ENCODE results near the gene TIMM22.
A peak's percentile ranks its signal among the peaks of the same experiment; 100 is the strongest.
"Not testable (repeated sequence)": the region's sequence is repeated elsewhere in the genome, so short reads cannot be mapped to it uniquely, and the experiment has no call there.

TIMM22 gene

DNA sequence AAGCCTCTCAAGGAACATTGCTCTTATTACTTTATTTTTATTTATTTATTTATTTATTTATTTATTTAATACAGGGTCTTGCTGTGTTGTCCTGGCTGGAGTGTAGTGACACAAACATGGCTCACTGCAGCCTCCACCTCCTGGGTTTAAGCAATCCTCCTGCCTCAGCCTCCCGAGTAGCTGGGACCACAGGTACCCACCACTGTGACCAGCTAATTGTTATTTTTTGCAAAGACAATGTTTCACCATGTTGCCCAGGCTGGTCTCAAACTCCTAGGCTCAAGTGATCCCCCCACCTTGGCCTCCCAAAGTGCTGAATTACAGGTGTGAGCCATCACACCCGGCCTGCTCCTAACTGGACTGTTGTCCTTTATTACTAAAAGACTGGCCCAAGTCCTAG is 22.2 kb upstream of the TIMM22 start:
- not testable (repeated sequence) for DNase-seq

DNA sequence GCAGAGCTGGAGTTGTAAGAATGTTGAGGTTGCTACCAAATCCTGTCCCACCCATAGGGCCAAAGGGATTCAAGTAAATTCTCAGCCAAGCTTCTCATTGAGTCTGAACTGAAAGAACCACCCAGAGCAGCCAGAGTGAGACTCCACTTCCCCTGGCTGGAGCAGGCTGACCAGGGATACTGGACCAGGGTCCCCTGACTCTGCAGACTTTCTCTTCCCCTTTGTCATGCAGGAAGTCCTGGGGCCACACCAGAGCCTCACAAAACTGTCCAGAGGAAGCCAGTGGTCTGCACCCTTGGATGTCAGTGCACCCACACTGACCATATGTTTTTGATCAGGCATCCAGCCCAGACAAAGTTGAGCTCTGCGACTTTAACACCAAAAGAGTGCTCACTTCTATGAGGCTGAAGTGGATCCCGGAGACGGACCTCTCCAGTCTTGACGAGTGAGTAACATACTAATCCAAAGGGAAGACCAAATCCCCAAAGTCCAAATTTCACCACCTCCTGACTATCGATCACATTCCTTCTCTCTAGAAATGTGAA is 21.5 kb upstream of the TIMM22 start:
- DNase-seq: no peak

- DNase-seq: no peak
Measured at GRCh38 chr17:976312-976711, 20.6 kb upstream of the TIMM22 start.

DNA sequence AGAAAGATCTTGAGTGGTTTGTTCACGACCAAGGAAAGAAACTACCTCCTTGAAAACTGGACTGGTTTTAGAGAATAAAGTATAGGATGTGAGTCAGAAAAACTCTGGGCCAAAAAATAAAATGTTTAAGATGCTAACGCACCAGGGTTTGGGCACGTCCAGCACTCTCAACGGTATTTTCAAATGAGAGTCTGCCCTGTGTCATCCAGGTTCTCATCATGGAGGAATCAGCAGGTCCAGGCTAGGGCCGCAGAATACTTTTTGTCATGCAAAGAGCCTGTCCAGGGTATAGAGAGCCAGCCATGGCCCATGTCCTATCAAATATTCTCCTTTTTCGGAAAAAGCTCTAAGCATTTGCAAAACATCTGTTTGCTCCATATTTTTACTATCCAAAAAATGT is 19.8 kb upstream of the TIMM22 start:
- DNase-seq: no peak

DNA sequence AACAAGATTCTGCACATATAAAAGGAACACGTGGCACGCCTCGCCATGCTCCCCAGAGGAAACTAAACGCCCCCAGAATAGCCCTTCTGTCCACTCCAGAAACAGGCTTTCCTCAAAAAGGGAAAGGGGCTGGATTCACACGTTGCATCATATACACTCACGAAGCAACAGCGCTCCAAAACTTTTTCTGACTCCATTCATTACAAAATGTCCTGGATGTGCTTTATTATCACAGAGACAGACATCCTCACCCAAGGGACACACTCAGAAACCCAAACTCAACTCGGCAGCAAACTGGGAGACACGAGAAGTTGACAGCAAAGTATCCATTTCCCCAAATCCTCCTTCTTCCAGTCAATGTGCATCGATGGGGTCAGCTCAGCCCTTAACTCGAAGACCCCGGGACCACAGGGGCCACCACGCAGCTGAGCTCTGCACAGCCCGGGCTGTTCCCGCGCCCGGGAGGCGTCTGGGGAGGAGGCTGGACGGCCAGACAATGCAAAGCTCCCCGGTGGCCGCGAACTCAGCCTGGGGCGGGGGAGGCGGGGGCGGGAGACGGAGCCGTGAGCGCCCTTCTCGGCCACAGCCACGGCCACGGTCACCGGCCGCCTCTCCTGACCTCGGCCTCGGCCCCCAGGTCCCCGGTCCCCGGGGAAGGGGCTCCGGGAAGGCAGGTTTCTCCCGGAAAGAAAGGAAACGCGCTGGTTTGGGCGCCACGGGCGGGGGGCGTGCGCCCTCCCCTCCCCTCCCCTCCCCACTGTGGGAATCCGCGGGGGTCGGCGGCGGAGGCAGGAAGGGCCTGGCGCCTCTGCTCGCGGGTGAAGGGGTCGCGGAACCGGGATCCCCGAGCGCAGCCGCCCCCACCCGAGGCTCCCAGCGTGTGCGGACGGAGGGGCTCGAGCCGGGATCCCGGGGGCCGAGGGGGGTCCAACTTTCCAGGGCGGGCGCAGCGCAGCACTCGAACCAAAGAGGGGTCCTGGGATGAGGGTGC is 18.5 kb upstream of the TIMM22 start:
- no peak for DNase-seq

GRCh38 chr17:979212-979538 is 17.8 kb upstream of the TIMM22 start:
- no peak for DNase-seq

DNA sequence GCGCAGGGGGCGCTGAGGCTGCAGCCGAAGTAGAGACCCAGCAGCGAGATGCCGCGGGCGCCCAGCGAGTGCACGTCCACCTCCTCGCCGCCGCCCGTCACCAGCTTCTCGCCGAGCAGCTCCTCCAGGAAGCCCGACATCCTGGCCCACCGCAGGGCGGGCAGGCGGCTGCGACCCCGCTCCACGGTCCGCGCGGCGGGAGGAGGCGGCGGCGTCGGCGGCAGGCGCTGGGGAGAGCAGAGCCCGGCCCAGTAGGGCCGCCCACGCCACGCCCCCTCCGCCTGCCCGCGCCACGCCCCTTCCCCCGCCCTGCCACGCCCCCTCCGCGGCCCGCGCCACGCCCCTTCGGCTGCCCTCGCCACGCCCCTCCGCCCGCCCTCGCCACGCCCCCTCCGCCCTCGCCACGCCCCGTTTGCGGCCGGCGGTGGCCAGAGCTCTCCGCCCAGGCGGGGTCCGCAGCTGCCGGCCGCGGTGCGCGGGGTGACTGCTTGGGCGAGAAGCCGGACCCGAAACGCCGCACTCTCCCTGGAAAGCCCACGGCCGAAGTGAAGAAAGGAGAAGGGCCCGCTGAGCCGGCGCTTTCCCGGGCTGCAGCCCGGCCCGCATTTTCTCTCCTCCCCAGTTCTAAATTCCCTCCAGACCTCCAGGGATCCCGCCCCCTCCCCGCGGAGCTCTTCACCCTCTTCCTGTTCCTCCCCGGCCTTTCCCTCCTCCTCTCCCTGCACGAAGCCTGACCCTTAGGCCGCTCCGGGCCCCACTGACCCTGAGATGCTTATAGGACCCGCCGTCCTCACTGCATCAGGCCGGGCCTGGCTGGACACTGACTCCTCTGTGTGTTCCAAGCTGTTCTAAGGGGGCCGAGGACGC is 17.2 kb upstream of the TIMM22 start, which contains the start of gene NXN:
TSS of gene NXN (minus strand) at position 238 of the 867 bp plus-strand sequence.
- DNase-seq: no peak

DNA sequence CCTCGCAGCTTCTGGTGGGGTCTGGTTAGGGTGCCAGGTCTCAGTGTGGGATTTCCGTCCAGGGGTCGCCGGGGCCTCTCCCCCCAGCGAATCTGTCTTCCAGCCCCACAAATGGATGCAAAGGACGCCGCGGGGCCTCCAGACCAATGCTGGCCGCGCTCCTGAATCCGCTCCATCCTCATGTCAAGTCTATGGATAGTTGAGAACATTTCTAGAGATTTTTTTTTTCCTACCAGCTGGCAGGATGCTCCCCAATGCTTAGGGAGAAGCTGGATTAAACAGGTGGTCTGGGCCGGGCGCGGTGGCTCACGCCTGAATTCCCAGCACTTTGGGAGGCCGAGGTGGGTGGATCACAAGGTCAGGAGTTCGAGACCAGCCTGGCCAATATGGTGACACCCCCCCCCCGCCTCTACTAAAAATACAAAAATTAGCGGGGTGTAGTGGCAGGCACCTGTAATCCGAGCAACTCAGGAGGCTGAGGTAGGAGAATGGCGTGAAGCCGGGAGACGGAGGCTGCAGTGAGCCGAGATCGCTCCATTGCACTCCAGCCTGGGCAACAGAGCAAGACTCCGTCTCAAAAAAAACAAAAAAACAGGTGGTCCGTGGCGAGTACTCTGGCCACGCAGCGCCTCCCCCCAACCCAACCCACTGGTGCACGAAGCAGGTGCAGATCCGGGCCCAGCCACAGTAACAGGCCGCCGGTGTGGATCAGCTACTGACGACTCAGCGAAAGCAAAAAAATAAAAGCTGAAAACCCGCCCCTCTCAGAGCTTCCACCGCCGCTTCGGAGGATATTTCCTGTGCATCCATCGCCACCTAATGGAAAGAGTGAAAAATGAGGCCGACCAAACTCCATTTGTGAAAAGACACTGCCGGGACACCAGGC is 16.3 kb upstream of the TIMM22 start:
- DNase-seq: peak; percentile 19

- DNase-seq: no peak
Measured at GRCh38 chr17:981292-981658, 15.7 kb upstream of the TIMM22 start.

GRCh38 chr17:983921-984320 is 13.0 kb upstream of the TIMM22 start:
- DNase-seq: no peak

DNA sequence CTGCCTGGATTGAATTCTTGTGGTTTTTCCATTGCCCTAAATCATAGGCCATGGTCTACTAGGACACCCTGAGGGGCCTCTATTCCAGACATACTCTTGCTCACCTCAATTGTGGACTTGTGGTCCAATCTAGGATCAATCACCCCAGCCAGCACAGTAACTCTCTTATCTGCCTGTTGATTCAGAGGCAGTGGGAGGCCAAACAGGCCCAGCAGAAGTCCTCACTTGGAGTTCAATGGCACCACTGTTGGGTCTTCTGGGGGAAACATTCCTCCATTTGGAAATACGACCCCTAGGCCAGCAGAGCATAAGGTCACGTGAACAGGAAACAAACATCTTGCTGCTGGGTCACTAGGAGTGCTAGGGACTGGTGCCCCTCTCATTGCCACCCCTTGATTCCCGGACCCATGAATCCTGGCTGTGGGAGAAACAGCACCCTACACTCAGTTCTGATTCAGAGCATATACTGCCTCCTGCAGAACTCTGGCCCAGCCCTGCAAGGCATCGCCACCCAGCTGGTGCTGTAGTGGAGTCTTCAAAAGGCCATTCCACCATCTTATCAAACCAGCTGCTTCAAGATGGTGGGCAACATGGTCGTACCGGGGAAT is 10.5 kb upstream of the TIMM22 start:
- DNase-seq: no peak

DNA sequence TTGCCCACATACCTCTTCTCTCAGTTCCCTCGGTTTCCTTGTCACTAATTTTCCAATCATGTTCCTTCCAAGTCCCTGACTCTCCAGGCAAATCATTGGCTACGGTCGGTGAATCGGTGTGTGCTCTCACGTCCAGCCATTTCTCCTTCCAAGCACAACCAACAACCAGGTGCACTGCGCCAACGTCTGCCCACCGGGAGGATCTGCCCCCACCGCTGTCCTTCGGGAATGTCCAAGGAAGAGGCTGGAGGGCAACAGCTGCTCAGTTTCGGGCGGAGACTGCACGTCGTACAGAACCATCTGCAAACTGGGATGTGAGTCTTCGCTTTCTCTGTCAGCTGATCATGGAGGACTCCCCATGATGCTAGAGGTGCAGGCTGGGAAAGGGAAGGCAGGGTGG is 9.0 kb upstream of the TIMM22 start:
- DNase-seq: no peak

DNA sequence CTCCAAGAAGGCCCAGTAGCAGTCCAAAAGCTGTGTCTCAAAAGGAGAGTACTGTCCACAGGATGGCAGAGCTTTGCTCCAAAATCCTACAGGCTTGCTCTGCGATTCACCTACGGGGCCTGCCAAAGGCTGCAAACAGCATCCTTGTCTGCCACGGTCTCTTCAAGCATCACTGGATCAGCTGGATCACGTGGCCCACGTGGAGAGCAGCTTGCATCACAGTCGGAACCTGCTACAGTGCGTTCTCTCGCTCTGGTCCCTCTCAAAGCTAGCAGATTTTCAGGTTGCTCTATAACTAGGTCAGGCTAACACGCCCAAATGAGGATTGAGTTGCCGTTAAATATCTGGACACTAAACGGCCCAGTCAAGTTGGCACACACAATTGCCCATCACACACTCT is 8.4 kb upstream of the TIMM22 start:
- no peak for DNase-seq

- no peak for DNase-seq
Measured at GRCh38 chr17:992933-993332, 4.0 kb upstream of the TIMM22 start.

DNA sequence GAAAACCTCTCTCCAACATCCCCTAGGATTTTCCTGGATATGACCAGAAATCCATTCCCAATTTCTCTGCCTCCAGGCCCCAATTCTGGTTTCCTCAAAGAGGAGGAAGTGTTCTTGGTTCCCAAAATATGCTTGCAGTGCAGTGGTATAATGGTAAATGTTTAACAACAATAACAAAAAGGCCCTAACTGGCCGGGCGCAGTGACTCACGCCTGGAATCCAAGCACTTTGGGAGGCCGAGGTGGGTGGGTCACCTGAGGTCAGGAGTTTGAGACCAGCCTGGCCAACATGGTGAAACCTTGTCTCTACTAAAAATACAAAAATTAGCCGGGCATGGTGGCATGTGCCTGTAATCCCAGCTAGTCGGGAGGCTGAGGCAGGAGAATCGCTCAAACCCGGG is 1.6 kb upstream of the TIMM22 start:
- DNase-seq: not testable (repeated sequence)

GRCh38 chr17:998111-998510 is 1.2 kb downstream of the TIMM22 start:
- DNase-seq: no peak

- DNase-seq: no peak
Measured at GRCh38 chr17:1000597-1001461, 3.9 kb downstream of the TIMM22 start.

DNA sequence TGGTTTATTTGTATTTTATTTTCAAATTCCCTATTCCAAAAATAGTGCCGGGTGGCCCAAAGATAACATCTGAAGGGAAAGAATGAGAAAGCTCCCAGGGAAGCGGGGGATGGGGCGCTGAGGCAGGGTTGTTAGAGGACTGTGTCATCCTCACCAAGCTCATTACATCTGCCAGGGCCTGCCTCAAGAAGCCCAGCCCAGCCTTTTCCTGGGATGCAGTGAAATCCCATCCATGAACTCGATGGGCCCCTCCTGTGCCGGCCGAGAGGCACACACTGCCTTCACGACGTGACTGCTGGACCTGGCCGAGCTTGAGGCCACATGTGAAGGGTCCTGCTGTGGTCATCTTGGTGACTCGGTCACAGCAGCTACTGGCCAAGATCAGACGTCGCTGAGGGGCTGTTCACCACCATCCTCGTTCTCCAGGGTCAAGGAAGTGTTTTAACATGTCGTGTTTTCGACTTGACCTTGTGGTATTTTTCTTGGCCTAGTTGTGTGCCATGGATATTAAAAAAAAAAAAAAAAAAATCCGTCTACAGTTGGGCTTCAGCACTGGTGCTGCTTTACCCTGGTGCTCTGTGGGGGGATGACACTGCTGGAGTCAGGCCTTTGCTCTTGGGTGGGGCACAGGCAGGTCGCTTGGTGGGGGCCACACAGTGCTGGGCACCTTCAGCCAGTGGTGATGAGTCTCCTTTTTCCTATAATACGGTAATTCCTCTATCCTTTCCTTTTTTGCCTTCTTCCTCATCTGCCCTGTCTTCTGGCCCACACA is 4.9 kb downstream of the TIMM22 start:
- DNase-seq: no peak

DNA sequence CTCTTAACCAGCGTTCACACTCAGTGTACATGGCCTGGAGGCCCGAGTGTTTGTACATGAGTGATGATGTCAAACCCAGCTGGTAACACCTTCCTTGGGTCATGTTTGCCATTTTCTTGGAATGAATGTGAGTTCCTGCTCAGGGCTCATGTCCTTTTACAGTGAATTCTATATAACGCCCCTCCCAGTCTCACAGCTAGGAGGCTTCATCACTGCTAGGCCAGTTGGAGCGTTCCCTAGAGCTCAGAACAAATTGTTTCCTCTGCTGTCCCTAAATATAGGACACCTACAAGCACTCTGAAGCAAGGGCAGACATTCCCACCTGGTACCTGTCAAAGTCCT is 5.5 kb downstream of the TIMM22 start:
- DNase-seq: no peak

DNA sequence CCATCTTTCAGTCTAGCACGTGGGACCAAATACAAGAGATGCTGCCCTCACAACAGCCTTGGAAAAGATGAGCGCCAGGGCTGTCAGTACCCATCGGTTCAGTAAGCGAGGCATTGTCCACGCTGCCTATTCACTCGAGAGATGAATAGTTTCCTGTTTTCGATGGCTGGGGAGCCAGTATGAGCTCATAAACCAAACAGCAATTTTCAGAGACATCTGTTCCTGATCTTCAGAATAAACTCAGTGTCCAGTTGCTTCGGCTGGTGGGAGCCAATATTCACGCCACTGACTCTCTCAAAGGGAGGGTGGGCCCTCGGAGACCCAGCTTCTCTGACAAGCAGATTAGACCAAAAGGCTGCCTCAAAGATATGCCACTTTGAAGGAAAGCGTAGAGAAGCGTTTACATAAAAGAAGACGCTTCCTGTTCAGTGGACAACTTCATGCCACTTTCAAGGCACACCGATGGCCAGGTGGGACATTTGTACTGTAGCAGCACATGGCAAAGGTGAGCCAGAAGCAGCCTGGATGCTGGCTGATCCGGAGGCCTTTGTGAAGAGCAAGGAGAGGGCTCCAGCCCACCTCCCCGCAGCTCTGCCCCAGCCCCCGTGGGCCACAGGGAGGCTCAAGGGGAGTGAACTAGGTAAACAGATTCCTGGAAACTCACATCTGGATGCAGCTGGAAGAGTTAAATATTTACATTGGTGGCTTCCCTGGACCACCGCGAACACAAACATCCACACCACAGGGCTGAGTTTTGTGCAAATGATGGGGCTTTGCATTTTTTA is 6.0 kb downstream of the TIMM22 start:
- peak; percentile 13 for DNase-seq
